CD14-positive monocyte (primary cell): ENCODE measurements around the gene BCAN. TPM values are rescaled to one million over a fixed set of nuclear protein-coding genes. Genes with fewer than 3 reads are reported as not detected.

Experiments
- DNase-seq, 3 donors: peaks; one replicate each; pipeline ENCODE4 v3.0.0-alpha.2; 2011 to 2022
- H2AFZ ChIP-seq: 2 replicates; pipeline ENCODE4 v1.6.0; 2012; ENCODE audit warnings: mild to moderate bottlenecking, low read depth, low read length, inconsistent platforms; ENCODE audit not compliant: insufficient read depth, poor library complexity, severe bottlenecking
- H3K27ac ChIP-seq, 2 donors: 1 replicate in 1 of 2; 2 replicates in 1 of 2; pipeline ENCODE4 v1.5.1; 2012 to 2013; ENCODE audit warnings: low read length in 2 of 2, control low read depth in 1 of 2, inconsistent platforms in 1 of 2, low read depth in 1 of 2, mild to moderate bottlenecking in 1 of 2
- H3K27me3 ChIP-seq, 2 donors: one replicate each; pipeline versions ENCODE4 v1.6.0 to v1.6.1; 2011 to 2013; ENCODE audit warnings: low read length in 2 of 2; ENCODE audit not compliant: control insufficient read depth in 2 of 2, insufficient read depth in 2 of 2
- H3K36me3 ChIP-seq, 2 donors: replicated peaks in 1 of 2; 1 replicate in 1 of 2; 2 replicates in 1 of 2; pipeline versions ENCODE4 v1.5.1 to v1.6.1; 2012 to 2013; ENCODE audit warnings: low read length in 2 of 2, control low read depth in 1 of 2, inconsistent platforms in 1 of 2, mild to moderate bottlenecking in 1 of 2; ENCODE audit not compliant: insufficient read depth in 2 of 2, control insufficient read depth in 1 of 2
- H3K4me1 ChIP-seq, 2 donors: 1 replicate in 1 of 2; 2 replicates in 1 of 2; pipeline versions ENCODE4 v1.5.1 to v1.6.1; 2012 to 2013; ENCODE audit warnings: low read length in 2 of 2, control low read depth in 1 of 2, inconsistent platforms in 1 of 2, mild to moderate bottlenecking in 1 of 2, moderate library complexity in 1 of 2; ENCODE audit not compliant: insufficient read depth in 2 of 2, control insufficient read depth in 1 of 2
- H3K4me2 ChIP-seq: replicated peaks from 2 replicates; pipeline ENCODE3; 2012; ENCODE audit warnings: low read length, moderate library complexity, mild to moderate bottlenecking; ENCODE audit not compliant: poor library complexity, severe bottlenecking; ENCODE audit errors: extremely low read depth
- H3K4me3 ChIP-seq, 3 experiments: fragments of 200-600 bp in 1 of 3; sonication (generic) in 1 of 3; replicated peaks in 1 of 3; 1 replicate in 2 of 3; 2 replicates in 1 of 3; pipeline ENCODE4 v1.5.1; 2011 to 2013; ENCODE audit warnings: low read length in 3 of 3, mild to moderate bottlenecking in 3 of 3, control low read depth in 2 of 3, low read depth in 2 of 3, inconsistent platforms in 1 of 3, moderate library complexity in 1 of 3
- H3K79me2 ChIP-seq: 2 replicates; pipeline ENCODE4 v1.6.0; 2012; ENCODE audit warnings: mild to moderate bottlenecking, control low read depth, inconsistent platforms, low read length, moderate library complexity; ENCODE audit not compliant: insufficient read depth
- H3K9ac ChIP-seq: 2 replicates; pipeline ENCODE4 v1.6.0; 2017; ENCODE audit warnings: low read length, mild to moderate bottlenecking; ENCODE audit not compliant: insufficient read depth, poor library complexity, severe bottlenecking
- H3K9me3 ChIP-seq, 2 donors: replicated peaks in 1 of 2; 1 replicate in 1 of 2; 2 replicates in 1 of 2; pipeline versions ENCODE4 v1.5.1 to v1.6.1; 2012 to 2013; ENCODE audit warnings: low read length in 2 of 2, control low read depth in 1 of 2; ENCODE audit not compliant: control insufficient read depth in 1 of 2, insufficient read depth in 1 of 2
- H4K20me1 ChIP-seq: 2 replicates; pipeline ENCODE4 v1.6.0; 2012; ENCODE audit warnings: mild to moderate bottlenecking, low read length, control low read depth, moderate library complexity; ENCODE audit not compliant: insufficient read depth
- H3K27ac Mint-ChIP-seq, 7 donors: one replicate each; pipeline ENCODE4 v1.8.0; 2020; ENCODE audit warnings: mild to moderate bottlenecking in 7 of 7, mixed read lengths in 7 of 7, moderate library complexity in 6 of 7, inconsistent platforms in 2 of 7
- H3K27me3 Mint-ChIP-seq, 3 donors: one replicate each; pipeline ENCODE4 v1.8.0; 2021 to 2022; ENCODE audit warnings: low read depth in 3 of 3, mild to moderate bottlenecking in 3 of 3, mixed read lengths in 3 of 3, moderate library complexity in 3 of 3, inconsistent platforms in 1 of 3
- H3K36me3 Mint-ChIP-seq, 2 donors: one replicate each; pipeline ENCODE4 v1.8.0; 2020; ENCODE audit warnings: mixed read lengths in 2 of 2, inconsistent platforms in 1 of 2, mild to moderate bottlenecking in 1 of 2
- H3K4me1 Mint-ChIP-seq: one replicate; pipeline ENCODE4 v1.8.0; 2020; ENCODE audit warnings: mild to moderate bottlenecking, mixed read lengths
- H3K4me3 Mint-ChIP-seq, 2 donors: one replicate each; pipeline ENCODE4 v1.8.0; 2020; ENCODE audit warnings: mild to moderate bottlenecking in 2 of 2, mixed read lengths in 2 of 2, moderate library complexity in 1 of 2
- H3K9me3 Mint-ChIP-seq, 7 donors: one replicate each; pipeline ENCODE4 v1.8.0; 2020 to 2022; ENCODE audit warnings: mixed read lengths in 7 of 7, mild to moderate bottlenecking in 6 of 7, moderate library complexity in 6 of 7, inconsistent platforms in 2 of 7
- WGBS: methylation state at CpG from one replicate; pipeline ENCODE4 v1.1.5; 2013; ENCODE audit warnings: missing lambda C conversion rate; ENCODE audit not compliant: insufficient coverage; 5-methylcytosine and 5-hydroxymethylcytosine counted together
- intact Hi-C, 2 donors: fragments of 100-400 bp; cut with micrococcal nuclease; formaldehyde crosslinking; loops; one replicate each; pipeline versions ENCODE4 v1.15.0 to v1.15.1; 2023
- polyA plus RNA-seq, 3 donors: library from polyadenylated mRNA; depleted of rRNA in 1 of 3; unstranded in 2 of 3; stranded (reverse) in 1 of 3; fragments of 300-500 nt in 2 of 3; fragments of >200 nt in 1 of 3; fragmentation: Illumina TruSeq in 2 of 3; gene quantifications; 1 replicate in 2 of 3; 2 replicates in 1 of 3; pipeline ENCODE4 v1.2.3, GENCODE V29; 2012 to 2021
- TF ChIP-seq, protein P1 (sequence below): fragments of 200-600 bp; IDR thresholded peaks from one replicate; pipeline ENCODE4 v1.8.0; 2022; ENCODE audit warnings: antibody characterized with exemption, mild to moderate bottlenecking

BCAN gene
- polyA plus RNA-seq, 3 donors: not detected

GRCh38 chr1:156703336-156703735 is 61.4 kb downstream of the BCAN start:
- Histone ChIP-seq H3K27ac (no peak overlapping the region), H3K27me3 (peaks cover 44 to 75% of the 10 kb centered on the region in 2 donors), H3K36me3 (no peaks in the 10 kb centered on the region), H3K9ac (no peak overlapping the region), H4K20me1 (no peaks in the 10 kb centered on the region), H3K4me2 (no peak overlapping the region), H3K79me2 (no peaks in the 10 kb centered on the region), H3K9me3 (peaks cover 0 to 15% of the 10 kb centered on the region in 2 donors), H3K4me3 (no peak overlapping the region), H3K4me1 (peaks cover 20 to 22% of the 10 kb centered on the region in 2 donors), H2AFZ (no peak overlapping the region)
- Mint-ChIP-seq H3K4me3 (peak overlapping the region in 1 of 2 donors; percentile 58), H3K27me3 (peaks cover 76 to 83% (median 82%) of the 10 kb centered on the region in 3 donors), H3K27ac (no peak overlapping the region), H3K9me3 (peaks cover 0 to 25% (median 10%) of the 10 kb centered on the region in 7 donors), H3K36me3 (peaks cover 0 to 7% of the 10 kb centered on the region in 2 donors), H3K4me1 (peaks cover 28% of the 10 kb centered on the region)
- intact Hi-C loops: no loop called here
- 83% methylated on average over 1 of the region's 4 CpGs for WGBS
- TF ChIP-seq, protein P1, sequence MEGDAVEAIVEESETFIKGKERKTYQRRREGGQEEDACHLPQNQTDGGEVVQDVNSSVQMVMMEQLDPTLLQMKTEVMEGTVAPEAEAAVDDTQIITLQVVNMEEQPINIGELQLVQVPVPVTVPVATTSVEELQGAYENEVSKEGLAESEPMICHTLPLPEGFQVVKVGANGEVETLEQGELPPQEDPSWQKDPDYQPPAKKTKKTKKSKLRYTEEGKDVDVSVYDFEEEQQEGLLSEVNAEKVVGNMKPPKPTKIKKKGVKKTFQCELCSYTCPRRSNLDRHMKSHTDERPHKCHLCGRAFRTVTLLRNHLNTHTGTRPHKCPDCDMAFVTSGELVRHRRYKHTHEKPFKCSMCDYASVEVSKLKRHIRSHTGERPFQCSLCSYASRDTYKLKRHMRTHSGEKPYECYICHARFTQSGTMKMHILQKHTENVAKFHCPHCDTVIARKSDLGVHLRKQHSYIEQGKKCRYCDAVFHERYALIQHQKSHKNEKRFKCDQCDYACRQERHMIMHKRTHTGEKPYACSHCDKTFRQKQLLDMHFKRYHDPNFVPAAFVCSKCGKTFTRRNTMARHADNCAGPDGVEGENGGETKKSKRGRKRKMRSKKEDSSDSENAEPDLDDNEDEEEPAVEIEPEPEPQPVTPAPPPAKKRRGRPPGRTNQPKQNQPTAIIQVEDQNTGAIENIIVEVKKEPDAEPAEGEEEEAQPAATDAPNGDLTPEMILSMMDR: no peak
- no peak for DNase-seq

- Mint-ChIP-seq H3K27ac (no peak overlapping the region), H3K9me3 (peaks cover 0 to 25% (median 10%) of the 10 kb centered on the region in 7 donors), H3K27me3 (peaks cover 78 to 84% (median 84%) of the 10 kb centered on the region in 3 donors), H3K36me3 (peaks cover 0 to 8% of the 10 kb centered on the region in 2 donors), H3K4me1 (peaks cover 28% of the 10 kb centered on the region), H3K4me3 (peak overlapping the region in 1 of 2 donors; percentile 72)
- Histone ChIP-seq H3K4me2 (no peak overlapping the region), H3K4me1 (peaks cover 20 to 22% of the 10 kb centered on the region in 2 donors), H3K27me3 (peaks cover 44 to 77% of the 10 kb centered on the region in 2 donors), H3K36me3 (no peaks in the 10 kb centered on the region), H3K9ac (no peak overlapping the region), H3K4me3 (no peak overlapping the region), H3K27ac (no peak overlapping the region), H4K20me1 (no peaks in the 10 kb centered on the region), H3K9me3 (peaks cover 0 to 15% of the 10 kb centered on the region in 2 donors), H3K79me2 (no peaks in the 10 kb centered on the region), H2AFZ (no peak overlapping the region)
- intact Hi-C loops: no loop called here
- no peak for DNase-seq
- WGBS: 48% methylated on average over 4 of the region's 4 CpGs
- TF ChIP-seq, protein P1: no peak
Observed at GRCh38 chr1:156703741-156704140, 61.8 kb downstream of the BCAN start.
